ENCODE results near the gene AUP1.

- TF ChIP-seq CTCF (IDR thresholded peaks at IDR 0.05) (no peak), POLR2A (IDR thresholded peaks at IDR 0.05) (no peak)
Measured at GRCh38 chr2:74569686-74570085, 40.2 kb upstream of the AUP1 start.

Measured in lower leg skin (tissue), 3 donors.